Heart left ventricle (tissue), 13 donors: ENCODE measurements around the gene GADL1.

Source experiments
- POLR2A ChIP-seq, 2 donors: fragments of 450-650 bp; IDR thresholded peaks; one replicate each; pipeline ENCODE4 v1.6.1; 2017; ENCODE audit warnings: antibody characterized with exemption in 2 of 2, mild to moderate bottlenecking in 2 of 2, moderate library complexity in 2 of 2
- TF ChIP-seq, protein P1 (sequence below), 12 donors: fragments of 200-600 bp; sonication (generic) in 4 of 12; IDR thresholded peaks; one replicate each; pipeline versions ENCODE4 v1.5.0 to v1.8.0; 2018 to 2022; ENCODE audit warnings: antibody characterized with exemption in 12 of 12, mild to moderate bottlenecking in 5 of 12
- donor health status: ischemic (EF 13 %, LVEDD 7.1; RV severe dilation, severe dysfunction).
- donor health status: DM: no; HTN: yes; CAD: no.
- donor health status: DM: no; HTN: no; CAD: no.
- donor health status: ischemic (EF 25% LVEDD 6.9; RV normal size, moderate dysfunction).
- donor health status: ischemic (EF 25% LVEDD 5.7; RV mildly dilated, moderate dysfunction).
- donor health status: ischemic (EF 35%, LVEDD 5.7; RV mildly dilated, moderate dysfunction).
- donor health status: nonischemic (EF 11% LVEDD 7.7; RV severe dilation, severe dysfunction).
- donor health status: DM: yes; HTN: yes; CAD: no.
- donor health status: PGD.
- donor health status: ischemic (EF 29% LVEDD 5.4; RV normal size, mild dysfunction).
- donor health status: nonischemic (EF 23%, LVEDD 6.1; RV moderate dilation, normal function).

DNA sequence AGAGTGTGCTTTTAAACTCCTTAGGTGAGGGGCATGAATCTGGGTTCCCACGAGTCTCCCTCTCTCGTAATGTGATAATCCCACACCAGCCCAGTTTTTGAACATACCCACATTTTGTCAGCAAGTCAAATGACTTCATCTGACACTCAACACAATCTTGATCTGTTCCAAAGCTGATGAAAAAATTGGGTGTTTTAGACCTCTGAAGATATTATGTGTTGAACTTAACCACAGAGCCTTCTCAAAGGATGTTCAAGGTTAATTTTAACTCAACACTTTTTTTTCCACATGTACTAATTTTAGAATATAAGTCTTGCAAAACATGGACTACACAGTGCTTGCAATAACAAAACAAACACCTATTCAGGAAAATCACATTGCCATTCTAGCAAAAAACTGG is 164.9 kb downstream of the GADL1 start:
- TF ChIP-seq, protein P1, sequence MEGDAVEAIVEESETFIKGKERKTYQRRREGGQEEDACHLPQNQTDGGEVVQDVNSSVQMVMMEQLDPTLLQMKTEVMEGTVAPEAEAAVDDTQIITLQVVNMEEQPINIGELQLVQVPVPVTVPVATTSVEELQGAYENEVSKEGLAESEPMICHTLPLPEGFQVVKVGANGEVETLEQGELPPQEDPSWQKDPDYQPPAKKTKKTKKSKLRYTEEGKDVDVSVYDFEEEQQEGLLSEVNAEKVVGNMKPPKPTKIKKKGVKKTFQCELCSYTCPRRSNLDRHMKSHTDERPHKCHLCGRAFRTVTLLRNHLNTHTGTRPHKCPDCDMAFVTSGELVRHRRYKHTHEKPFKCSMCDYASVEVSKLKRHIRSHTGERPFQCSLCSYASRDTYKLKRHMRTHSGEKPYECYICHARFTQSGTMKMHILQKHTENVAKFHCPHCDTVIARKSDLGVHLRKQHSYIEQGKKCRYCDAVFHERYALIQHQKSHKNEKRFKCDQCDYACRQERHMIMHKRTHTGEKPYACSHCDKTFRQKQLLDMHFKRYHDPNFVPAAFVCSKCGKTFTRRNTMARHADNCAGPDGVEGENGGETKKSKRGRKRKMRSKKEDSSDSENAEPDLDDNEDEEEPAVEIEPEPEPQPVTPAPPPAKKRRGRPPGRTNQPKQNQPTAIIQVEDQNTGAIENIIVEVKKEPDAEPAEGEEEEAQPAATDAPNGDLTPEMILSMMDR (IDR thresholded peaks at IDR 0.05) = no peak
- no peak for TF ChIP-seq POLR2A (IDR thresholded peaks at IDR 0.05)
